GM18505 (cell line): Measurements from ENCODE around the gene ZWILCH.
"Not testable (repeated sequence)": the region's sequence is repeated elsewhere in the genome, so short reads cannot be mapped to it uniquely, and the experiment has no call there.

Experiments used
- ATAC-seq: cut with Tn5 transposase; IDR thresholded peaks from one replicate; pipeline ENCODE4 v1.9.1; 2021; ENCODE audit not compliant: unreplicated experiment
- POLR2A ChIP-seq: IDR thresholded peaks from 4 replicates; pipeline ENCODE4 v1.6.1; 2011; ENCODE audit warnings: borderline replicate concordance; ENCODE audit not compliant: insufficient read depth, insufficient read length; ENCODE audit errors: extremely low read depth

Gene ZWILCH

GRCh38 chr15:66497502-66498455, 7.3 kb upstream of the ZWILCH start, which contains the start of gene SNAPC5:
TSS of gene SNAPC5 (minus strand) at chr15:66497762. CDS start at chr15:66497731, 31 bp downstream.
- ATAC-seq: peak; percentile 84
- TF ChIP-seq POLR2A: peak; percentile 82

- no peak for TF ChIP-seq POLR2A
- ATAC-seq: no peak
Observed at GRCh38 chr15:66498501-66499386, 6.4 kb upstream of the ZWILCH start.

- not testable (repeated sequence) for ATAC-seq
Observed at GRCh38 chr15:66500346-66500745, 4.8 kb upstream of the ZWILCH start.

GRCh38 chr15:66502491-66502890, 2.6 kb upstream of the ZWILCH start:
- peak; percentile 7 for TF ChIP-seq POLR2A
- no peak for ATAC-seq

- not testable (repeated sequence) for ATAC-seq
Observed at GRCh38 chr15:66503041-66503648, 2.0 kb upstream of the ZWILCH start.

GRCh38 chr15:66503780-66504562, 1.2 kb upstream of the ZWILCH start:
- no peak for TF ChIP-seq POLR2A

GRCh38 chr15:66505430-66505811, 295 bp downstream of the ZWILCH start:
- peak; percentile 25 for ATAC-seq
- no peak for TF ChIP-seq POLR2A

More at GRCh38 chr15:66503780-66504562, 1.2 kb upstream of the ZWILCH start:
- no peak for ATAC-seq

GRCh38 chr15:66505818-66506217, 692 bp downstream of the ZWILCH start:
- no peak for ATAC-seq
- TF ChIP-seq POLR2A: no peak

- no peak for TF ChIP-seq POLR2A
- ATAC-seq: no peak
Observed at GRCh38 chr15:66508293-66508883, 3.3 kb downstream of the ZWILCH start.

- ATAC-seq: no peak
- TF ChIP-seq POLR2A: no peak
Observed at GRCh38 chr15:66514586-66514985, 9.5 kb downstream of the ZWILCH start.

- no peak for TF ChIP-seq POLR2A
- ATAC-seq: no peak
Observed at GRCh38 chr15:66515901-66516322, 10.8 kb downstream of the ZWILCH start.

- TF ChIP-seq POLR2A: no peak
- no peak for ATAC-seq
Observed at GRCh38 chr15:66523926-66524325, 18.8 kb downstream of the ZWILCH start.
